HG02885 (cell line): ENCODE results near the gene TUBB1.

Source experiments
- ATAC-seq: cut with Tn5 transposase; IDR thresholded peaks from one replicate; pipeline ENCODE4 v1.9.1; 2021; ENCODE audit warnings: mild to moderate bottlenecking; ENCODE audit not compliant: unreplicated experiment, poor library complexity

The TUBB1 gene

DNA sequence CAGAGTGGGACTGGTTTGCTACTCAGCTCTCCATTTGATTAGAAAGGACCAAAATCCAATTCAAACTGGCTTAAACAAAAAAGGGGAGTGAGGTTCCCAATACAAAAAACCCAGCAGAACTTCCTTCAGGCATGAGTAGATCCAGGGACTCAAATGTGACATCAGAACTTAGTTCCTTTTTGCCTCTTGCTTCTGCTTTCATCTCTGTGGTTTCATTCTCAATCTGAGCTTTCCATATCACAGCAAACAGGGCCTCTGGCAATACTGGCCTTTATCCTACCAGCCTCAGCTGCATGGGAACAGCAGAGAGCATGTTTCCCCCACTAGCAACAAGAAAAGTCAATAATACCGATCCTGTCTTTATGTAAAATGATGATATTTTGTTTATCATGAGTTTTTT is 52.0 kb downstream of the TUBB1 start:
- no peak for ATAC-seq

DNA sequence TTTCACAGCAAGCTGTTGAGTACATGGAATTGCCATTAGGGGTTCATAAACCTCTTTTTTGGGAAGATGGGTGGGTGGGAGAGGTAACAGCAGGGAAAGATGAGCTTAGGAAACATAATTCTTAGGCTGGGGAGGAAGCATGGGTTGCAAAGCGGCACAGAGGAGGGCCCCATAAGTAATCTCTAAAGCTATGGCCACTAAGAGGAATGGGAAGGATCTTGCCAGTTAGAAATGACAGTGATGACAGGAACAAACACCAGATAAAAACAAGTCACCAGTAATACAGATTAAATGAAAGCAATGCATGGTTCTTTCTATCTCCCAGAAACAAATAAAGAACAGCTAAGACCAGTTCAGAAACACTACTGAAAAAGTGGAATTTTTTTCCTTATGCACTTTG is 54.4 kb downstream of the TUBB1 start:
- no peak for ATAC-seq

DNA sequence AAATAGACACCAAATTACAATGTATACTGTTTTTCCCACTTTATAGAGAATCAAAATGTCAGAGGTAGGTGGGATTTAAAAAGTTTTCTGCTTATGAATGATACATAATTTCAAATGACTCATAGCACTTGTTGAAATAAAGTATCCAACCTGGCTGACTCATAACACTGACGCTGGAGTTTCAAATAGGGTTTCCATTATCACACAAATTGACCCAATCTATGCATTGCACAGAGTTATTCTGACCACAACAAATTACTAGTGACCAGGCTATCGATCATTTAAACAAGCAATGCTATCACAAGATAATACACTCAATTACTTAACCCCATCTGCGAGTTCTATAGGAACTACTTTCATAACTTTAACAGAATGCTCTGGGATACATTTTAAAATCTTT is 55.2 kb downstream of the TUBB1 start:
- ATAC-seq = no peak

DNA sequence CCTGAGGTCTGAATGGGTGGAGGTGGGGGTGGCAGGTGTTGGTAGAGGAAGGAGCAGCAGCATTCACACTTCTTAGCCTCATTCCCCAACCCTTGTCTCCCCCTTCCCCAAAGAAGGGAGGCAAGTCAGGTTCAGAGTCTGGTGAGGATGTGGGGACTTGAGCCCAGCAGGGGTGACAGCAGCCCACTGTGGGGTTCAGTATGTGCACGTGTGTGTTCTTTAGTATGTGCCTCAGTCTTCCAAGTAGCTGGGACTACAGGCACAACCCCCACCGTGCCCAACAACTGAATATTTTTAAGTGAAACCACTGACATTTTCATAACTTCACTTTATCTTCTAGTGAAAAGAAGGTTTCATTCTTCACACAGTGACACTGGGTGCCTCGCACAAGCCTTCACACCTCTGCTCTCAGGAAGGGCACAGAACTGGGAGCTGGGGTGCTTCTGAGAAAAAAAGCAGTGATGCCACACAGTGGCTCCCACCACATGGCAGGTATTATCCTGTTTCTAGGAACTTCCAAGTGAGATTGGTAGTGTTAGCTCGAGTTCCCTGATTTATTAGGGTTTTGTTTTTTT is 56.8 kb downstream of the TUBB1 start:
- ATAC-seq = no peak
